H1 (cell line): ENCODE results near the gene ARFGAP3. TPM values are rescaled to one million over a fixed set of nuclear protein-coding genes. Genes with fewer than 3 reads are reported as not detected.

ENCODE experiments used
- CTCF ChIA-PET: fragments of 300-600 bp; sonication (Branson Sonifier 250); formaldehyde crosslinking; loops from one replicate; lab custom pipeline; 2021; ENCODE audit not compliant: partially characterized antibody; lab: Charles Lee
- POLR2A ChIA-PET: fragments of 300-600 bp; sonication (Branson Sonifier 250); formaldehyde crosslinking; loops from one replicate; lab custom pipeline; 2021; ENCODE audit warnings: inconsistent platforms; ENCODE audit not compliant: partially characterized antibody; lab: Charles Lee
- DNase-seq, 2 experiments: peaks; one replicate each; pipeline versions ENCODE4 v3.0.0 to v3.0.0-alpha.2; 2010 to 2022; ENCODE audit warnings: low spot score in 2 of 2, low read depth in 1 of 2, mixed read lengths in 1 of 2
- FAIRE-seq: peaks from 2 replicates; lab custom pipeline; 2011; peaks lifted over from hg19 to GRCh38; lab: Jason Lieb, UNC
- H2AFZ ChIP-seq: 2 replicates; pipeline ENCODE4 v1.8.1; 2012; ENCODE audit warnings: low read length, inconsistent platforms
- H2AK5ac ChIP-seq: 2 replicates; pipeline ENCODE4 v1.6.1; 2013; ENCODE audit warnings: low read depth, low read length
- H2BK120ac ChIP-seq: replicated peaks from 2 replicates; pipeline ENCODE3; 2013; ENCODE audit warnings: low read depth, low read length, inconsistent platforms
- H2BK12ac ChIP-seq: 2 replicates; pipeline ENCODE4 v1.6.1; 2013; ENCODE audit warnings: low read depth, low read length
- H2BK15ac ChIP-seq: 2 replicates; pipeline ENCODE4 v1.6.1; 2013; ENCODE audit warnings: low read length
- H2BK20ac ChIP-seq: 2 replicates; pipeline ENCODE4 v1.6.1; 2013; ENCODE audit warnings: low read length
- H2BK5ac ChIP-seq: 2 replicates; pipeline ENCODE4 v1.6.1; 2013; ENCODE audit warnings: low read depth, low read length
- H3K14ac ChIP-seq: 2 replicates; pipeline ENCODE4 v1.6.1; 2013; ENCODE audit warnings: inconsistent platforms; ENCODE audit not compliant: insufficient read length
- H3K18ac ChIP-seq: 2 replicates; pipeline ENCODE4 v1.6.1; 2013; ENCODE audit warnings: low read length; ENCODE audit errors: extremely low read depth
- H3K23ac ChIP-seq: 2 replicates; pipeline ENCODE4 v1.6.1; 2013; ENCODE audit warnings: inconsistent platforms; ENCODE audit not compliant: insufficient read length
- H3K23me2 ChIP-seq: 2 replicates; pipeline ENCODE4 v1.6.1; 2013; ENCODE audit warnings: low read depth, low read length
- H3K27ac ChIP-seq: 2 replicates; pipeline ENCODE4 v1.6.1; 2011; ENCODE audit warnings: low read depth, low read length, inconsistent platforms
- H3K27me3 ChIP-seq, 4 experiments: replicated peaks in 1 of 4; 1 replicate in 1 of 4; 2 replicates in 3 of 4; pipeline versions ENCODE4 v1.6.1 to v1.8.1; 2011 to 2013; ENCODE audit warnings: low read length in 3 of 4, mild to moderate bottlenecking in 3 of 4, inconsistent platforms in 2 of 4, mixed read lengths in 2 of 4, moderate library complexity in 1 of 4; ENCODE audit not compliant: control insufficient read depth in 3 of 4, insufficient read depth in 3 of 4; ENCODE audit errors: extremely low read depth in 1 of 4
- H3K36me3 ChIP-seq, 4 experiments: 2 replicates each; pipeline versions ENCODE4 v1.6.1 to v1.8.1; 2011 to 2013; ENCODE audit warnings: mild to moderate bottlenecking in 4 of 4, low read length in 3 of 4, moderate library complexity in 2 of 4, control low read depth in 1 of 4, inconsistent platforms in 1 of 4; ENCODE audit not compliant: insufficient read depth in 4 of 4, control insufficient read depth in 2 of 4
- H3K4ac ChIP-seq: replicated peaks from 2 replicates; pipeline ENCODE3; 2013; ENCODE audit warnings: low read length, low read depth, mixed read lengths, inconsistent platforms; ENCODE audit not compliant: insufficient read length
- H3K4me1 ChIP-seq, 4 experiments: replicated peaks in 1 of 4; 1 replicate in 1 of 4; 2 replicates in 3 of 4; pipeline versions ENCODE4 v1.6.1 to v1.8.1; 2011 to 2013; ENCODE audit warnings: low read length in 3 of 4, inconsistent platforms in 2 of 4, mixed read lengths in 1 of 4; ENCODE audit not compliant: insufficient read depth in 4 of 4, control insufficient read depth in 3 of 4
- H3K4me2 ChIP-seq, 2 experiments: 2 replicates each; pipeline versions ENCODE4 v1.6.1 to v1.8.1; 2011 to 2013; ENCODE audit warnings: low read depth in 2 of 2, low read length in 2 of 2, control low read depth in 1 of 2, inconsistent platforms in 1 of 2, mild to moderate bottlenecking in 1 of 2; ENCODE audit not compliant: insufficient read depth in 1 of 2
- H3K4me3 ChIP-seq, 4 experiments: fragments of 200-600, 300-600 bp in 1 of 4; sonication (generic), shearing (Covaris generic), sonication (Bioruptor Twin) in 1 of 4; 2 replicates each; pipeline versions ENCODE4 v1.5.1 to v1.8.1; 2011 to 2016; ENCODE audit warnings: low read length in 4 of 4, low read depth in 3 of 4, control low read depth in 2 of 4, inconsistent platforms in 2 of 4, mild to moderate bottlenecking in 2 of 4, mixed read lengths in 1 of 4, moderate library complexity in 1 of 4; ENCODE audit not compliant: insufficient read depth in 2 of 4; ENCODE audit errors: extremely low read depth in 1 of 4
- H3K56ac ChIP-seq: replicated peaks from 2 replicates; pipeline ENCODE3; 2013; ENCODE audit warnings: low read depth, mild to moderate bottlenecking, mixed read lengths, low read length, inconsistent platforms; ENCODE audit not compliant: insufficient read length
- H3K79me1 ChIP-seq: 2 replicates; pipeline ENCODE4 v1.6.1; 2013; ENCODE audit warnings: low read depth, low read length, control low read depth
- H3K79me2 ChIP-seq, 2 experiments: 2 replicates each; pipeline versions ENCODE4 v1.6.1 to v1.8.1; 2012 to 2013; ENCODE audit warnings: low read length in 2 of 2, mild to moderate bottlenecking in 2 of 2, inconsistent platforms in 1 of 2; ENCODE audit not compliant: insufficient read depth in 2 of 2, control insufficient read depth in 1 of 2
- H3K9ac ChIP-seq, 4 experiments: replicated peaks in 1 of 4; 1 replicate in 1 of 4; 2 replicates in 3 of 4; pipeline versions ENCODE4 v1.6.1 to v1.8.1; 2011 to 2013; ENCODE audit warnings: low read depth in 3 of 4, low read length in 3 of 4, control low read depth in 2 of 4, mild to moderate bottlenecking in 2 of 4, moderate library complexity in 2 of 4, inconsistent platforms in 1 of 4; ENCODE audit errors: extremely low read depth in 1 of 4
- H3K9me3 ChIP-seq, 2 experiments: 2 replicates each; pipeline versions ENCODE4 v1.6.1 to v1.8.1; 2012 to 2013; ENCODE audit warnings: mild to moderate bottlenecking in 2 of 2, moderate library complexity in 2 of 2, control low read depth in 1 of 2, inconsistent platforms in 1 of 2, low read depth in 1 of 2, low read length in 1 of 2, mixed read lengths in 1 of 2; ENCODE audit not compliant: insufficient read depth in 2 of 2
- H4K20me1 ChIP-seq, 2 experiments: replicated peaks in 1 of 2; 2 replicates each; pipeline versions ENCODE3 to v1.8.1; 2011 to 2013; ENCODE audit warnings: inconsistent platforms in 2 of 2, low read length in 2 of 2, mild to moderate bottlenecking in 1 of 2; ENCODE audit not compliant: insufficient read depth in 2 of 2, control insufficient read depth in 1 of 2
- H4K5ac ChIP-seq: 2 replicates; pipeline ENCODE4 v1.6.1; 2013; ENCODE audit warnings: low read length, low read depth, mixed read lengths, inconsistent platforms; ENCODE audit not compliant: insufficient read length
- H4K8ac ChIP-seq: 2 replicates; pipeline ENCODE4 v1.8.0; 2013; ENCODE audit warnings: mild to moderate bottlenecking, moderate library complexity, low read length, inconsistent platforms; ENCODE audit not compliant: insufficient read depth; ENCODE audit errors: extremely low read depth
- H4K91ac ChIP-seq: replicated peaks from 2 replicates; pipeline ENCODE3; 2013; ENCODE audit warnings: low read length, mixed read lengths, inconsistent platforms; ENCODE audit not compliant: insufficient read length
- CREB1 ChIP-seq: IDR thresholded peaks from 2 replicates; pipeline ENCODE4 v1.6.1; 2012; ENCODE audit warnings: inconsistent platforms
- EZH2 ChIP-seq: fragments of 200-600 bp; sonication (generic); IDR thresholded peaks from 2 replicates; pipeline ENCODE4 v1.7.1; 2012; ENCODE audit warnings: low read depth, mild to moderate bottlenecking, moderate library complexity, low read length, inconsistent platforms; ENCODE audit not compliant: severe bottlenecking
- FOSL1 ChIP-seq: IDR thresholded peaks from 2 replicates; pipeline ENCODE4 v1.6.1; 2011; ENCODE audit warnings: mild to moderate bottlenecking, low read depth, low read length, moderate library complexity; ENCODE audit not compliant: insufficient read depth
- GABPA ChIP-seq: IDR thresholded peaks from 2 replicates; pipeline ENCODE4 v1.6.1; 2011; ENCODE audit warnings: mild to moderate bottlenecking, low read length, moderate library complexity, borderline replicate concordance; ENCODE audit not compliant: insufficient read depth
- JUND ChIP-seq: IDR thresholded peaks from 2 replicates; pipeline ENCODE4 v1.6.1; 2011; ENCODE audit warnings: mild to moderate bottlenecking, improper control_type of control experiment, low read length
- KDM1A ChIP-seq: fragments of 200-600, 300-600 bp; sonication (generic); IDR thresholded peaks from 2 replicates; pipeline ENCODE4 v1.7.1; 2016; ENCODE audit warnings: mild to moderate bottlenecking, low read length, borderline replicate concordance
- MAFK ChIP-seq: IDR thresholded peaks from 2 replicates; pipeline ENCODE4 v1.6.1; 2012; ENCODE audit warnings: low read depth, mild to moderate bottlenecking, improper control_type of control experiment, low read length
- NANOG ChIP-seq: IDR thresholded peaks from 2 replicates; pipeline ENCODE4 v1.6.1; 2011; ENCODE audit warnings: low read length, low read depth, mild to moderate bottlenecking, inconsistent platforms; ENCODE audit not compliant: insufficient read depth, poor library complexity, severe bottlenecking
- RXRA ChIP-seq: IDR thresholded peaks from 2 replicates; pipeline ENCODE4 v1.6.1; 2011; ENCODE audit warnings: low read depth, mild to moderate bottlenecking, low read length, moderate library complexity; ENCODE audit not compliant: insufficient read depth
- SAP30 ChIP-seq: fragments of 300-600 bp; sonication (generic); IDR thresholded peaks from 2 replicates; pipeline ENCODE4 v1.7.1; 2012; ENCODE audit warnings: low read length, moderate library complexity, mild to moderate bottlenecking, inconsistent platforms; ENCODE audit not compliant: insufficient read depth, insufficient replicate concordance
- SRF ChIP-seq: IDR thresholded peaks from 2 replicates; pipeline ENCODE4 v1.6.1; 2011; ENCODE audit warnings: mild to moderate bottlenecking, low read depth, low read length, moderate library complexity
- WGBS, 2 experiments: shearing (Covaris generic) in 1 of 2; methylation state at CpG; one replicate each; pipeline versions ENCODE4 v1.1.6 to v1.1.7; 2013 to 2015; ENCODE audit warnings: low lambda C conversion rate in 2 of 2, mixed read lengths in 2 of 2, inconsistent platforms in 1 of 2, low coverage in 1 of 2, missing lambda C conversion rate in 1 of 2; ENCODE audit not compliant: insufficient replicate concordance in 2 of 2, insufficient coverage in 1 of 2, insufficient read length in 1 of 2; ENCODE audit errors: extremely low coverage in 1 of 2, missing lambda C conversion rate in 1 of 2; 5-methylcytosine and 5-hydroxymethylcytosine counted together
- polyA plus RNA-seq, 7 experiments: library from polyadenylated mRNA; depleted of rRNA in 3 of 7; stranded (reverse) in 5 of 7; unstranded in 2 of 7; fragments of >200 nt in 5 of 7; fragments of 200-250 nt in 2 of 7; gene quantifications; 1 replicate in 5 of 7; 2 replicates in 1 of 7; 4 replicates in 1 of 7; pipeline versions ENCODE4 v1.2.1 to v1.2.3, GENCODE V29; 2011 to 2013; ENCODE audit warnings: missing spikeins in 2 of 7, mixed read lengths in 2 of 7
- total RNA-seq: library from RNA; stranded (reverse); fragmentation: NEBNext Ultra II Directional; extraction: Animal tissue kit (Norgen Biotek cat#: 25700); gene quantifications from 2 replicates; pipeline ENCODE4 v1.2.1, GENCODE V29; 2021

ARFGAP3 gene
- total and polyA plus RNA-seq, 2 of the 8 experiments (the other 6 are each of a cell fraction or from before 2014, with no cell fraction given) = 9.7 to 16.0 TPM

GRCh38 chr22:42800451-42801251, 56.4 kb downstream of the ARFGAP3 start:
- no peak overlapping the region for H2BK120ac ChIP-seq
- H3K9me3 ChIP-seq = no peaks in the 10 kb centered on the region
- H4K8ac ChIP-seq = no peak overlapping the region; the same call in 1 of the 2 replicates
- H3K36me3 ChIP-seq = no peaks in the 10 kb centered on the region
- H3K4me1 ChIP-seq = peaks cover 0 to 6% (median 4%) of the 10 kb centered on the region in 4 experiments; a peak in 6 of 7 replicates
- H3K23me2 ChIP-seq = no peaks in the 10 kb centered on the region
- no peak overlapping the region for H3K18ac ChIP-seq
- H3K14ac ChIP-seq = no peak overlapping the region
- FAIRE-seq (no peak), DNase-seq (no peak)
- H4K5ac ChIP-seq = no peak overlapping the region
- POLR2A ChIA-PET = interaction anchor here (1.4 kb wide), 1 partner anchor 12 kb away, joined by 4 read pairs; no protein-coding TSS in a partner anchor
- no peak overlapping the region for H3K4me3 ChIP-seq
- no peak overlapping the region for H3K4ac ChIP-seq
- no peak overlapping the region for H4K91ac ChIP-seq
- H3K9ac ChIP-seq = no peak overlapping the region
- no peak overlapping the region for H3K4me2 ChIP-seq
- 85% methylated on average over 9 of the region's 9 CpGs; no CpG with 5 or more reads in 1 of the 2 experiments for WGBS, 2 experiments
- H3K23ac ChIP-seq = no peak overlapping the region
- H3K79me2 ChIP-seq = no peaks in the 10 kb centered on the region
- no peak overlapping the region for H3K56ac ChIP-seq
- H2BK5ac ChIP-seq = no peak overlapping the region; the same call in none of the 2 replicates
- no peak overlapping the region for H3K27ac ChIP-seq
- no peak overlapping the region for H2AK5ac ChIP-seq
- H2BK12ac ChIP-seq = no peak overlapping the region
- no peak overlapping the region for H2AFZ ChIP-seq
- H2BK20ac ChIP-seq = no peak overlapping the region
- no peaks in the 10 kb centered on the region; a peak in 1 of 7 replicates for H3K27me3 ChIP-seq
- no peak overlapping the region for H2BK15ac ChIP-seq
- H3K79me1 ChIP-seq = no peaks in the 10 kb centered on the region
- H4K20me1 ChIP-seq = no peaks in the 10 kb centered on the region
- CTCF ChIA-PET = interaction anchor here (0.7 to 5.9 kb wide), 12 partner anchors 10 to 358 kb away, joined by 3 to 37 read pairs (median 4); partner anchors contain the start of gene POLDIP3
- TF ChIP-seq GABPA = no peak
- TF ChIP-seq MAFK = no peak
- no peak for TF ChIP-seq EZH2
- TF ChIP-seq SRF = no peak
- TF ChIP-seq KDM1A = no peak
- no peak for TF ChIP-seq RXRA
- no peak for TF ChIP-seq FOSL1
- no peak for TF ChIP-seq NANOG
- TF ChIP-seq SAP30 = no peak
- TF ChIP-seq CREB1 = no peak
- TF ChIP-seq JUND = no peak
